GM23338 (cell line): ENCODE data around the gene S100A6. TPM values are rescaled to one million over a fixed set of nuclear protein-coding genes. Genes with fewer than 3 reads are reported as not detected.

Experiments used
- ATAC-seq: fragments of 200-7000 bp; cut with Tn5 transposase; 3 replicates; pipeline ENCODE4 v1.9.1; 2020
- DNase-seq: peaks from one replicate; pipeline ENCODE4 v3.0.0-alpha.2; 2015; ENCODE audit warnings: low spot score
- H2AFZ ChIP-seq: fragments of 200-600 bp; sonication (generic); 2 replicates; pipeline ENCODE4 v1.8.0; 2016; ENCODE audit warnings: antibody characterized with exemption, mild to moderate bottlenecking, moderate library complexity
- H3F3A ChIP-seq: fragments of 200-600 bp; sonication (generic); replicated peaks from 2 replicates; pipeline ENCODE4 v1.8.0; 2017; ENCODE audit warnings: antibody characterized with exemption, mixed run types, low read depth
- H3K27ac ChIP-seq: fragments of 200-600 bp; sonication (generic); 2 replicates; pipeline ENCODE4 v1.6.1; 2016; ENCODE audit warnings: low read depth
- H3K27me3 ChIP-seq: fragments of 200-600 bp; sonication (generic); 2 replicates; pipeline ENCODE4 v1.8.0; 2016; ENCODE audit warnings: mild to moderate bottlenecking, mixed run types, moderate library complexity; ENCODE audit not compliant: insufficient read depth
- H3K36me3 ChIP-seq: fragments of 200-600 bp; sonication (generic); 2 replicates; pipeline ENCODE4 v1.8.0; 2016; ENCODE audit warnings: mild to moderate bottlenecking; ENCODE audit not compliant: insufficient read depth
- H3K4me1 ChIP-seq: fragments of 200-600 bp; sonication (generic); 2 replicates; pipeline ENCODE4 v1.8.0; 2016; ENCODE audit warnings: mild to moderate bottlenecking, moderate library complexity; ENCODE audit not compliant: insufficient read depth
- H3K4me2 ChIP-seq: fragments of 200-600 bp; sonication (generic); 2 replicates; pipeline ENCODE4 v1.7.1; 2017; ENCODE audit warnings: mixed run types
- H3K4me3 ChIP-seq: fragments of 200-600 bp; sonication (generic); 2 replicates; pipeline ENCODE4 v1.6.1; 2016; ENCODE audit warnings: mixed run types
- H3K79me2 ChIP-seq: fragments of 200-600 bp; sonication (generic); replicated peaks from 2 replicates; pipeline ENCODE4 v1.8.0; 2017; ENCODE audit warnings: mild to moderate bottlenecking; ENCODE audit not compliant: insufficient read depth
- H3K9me2 ChIP-seq: fragments of 200-600 bp; sonication (generic); 2 replicates; pipeline ENCODE4 v1.8.0; 2017; ENCODE audit not compliant: insufficient read depth
- H4K20me1 ChIP-seq: fragments of 200-600 bp; sonication (generic); replicated peaks from 2 replicates; pipeline ENCODE4 v1.8.0; 2017; ENCODE audit warnings: mild to moderate bottlenecking; ENCODE audit not compliant: insufficient read depth
- H3K27ac Mint-ChIP-seq: 2 replicates; pipeline ENCODE4 v1.8.0; 2020; ENCODE audit warnings: inconsistent platforms, mild to moderate bottlenecking, moderate library complexity, mixed read lengths
- H3K27me3 Mint-ChIP-seq: 3 replicates; pipeline ENCODE4 v1.8.0; 2022; ENCODE audit warnings: low read depth, mild to moderate bottlenecking, moderate library complexity, mixed read lengths, inconsistent platforms; ENCODE audit not compliant: insufficient read depth, poor library complexity
- H3K36me3 Mint-ChIP-seq: 3 replicates; pipeline ENCODE4 v1.8.0; 2021; ENCODE audit warnings: low read depth, mild to moderate bottlenecking, inconsistent platforms, moderate library complexity, mixed read lengths
- H3K4me1 Mint-ChIP-seq: 3 replicates; pipeline ENCODE4 v1.8.0; 2020; ENCODE audit warnings: mild to moderate bottlenecking, inconsistent platforms, mixed read lengths
- H3K4me3 Mint-ChIP-seq: 3 replicates; pipeline ENCODE4 v1.8.0; 2021; ENCODE audit warnings: moderate library complexity, mild to moderate bottlenecking, inconsistent platforms, mixed read lengths
- H3K9me3 Mint-ChIP-seq: 3 replicates; pipeline ENCODE4 v1.8.0; 2020; ENCODE audit warnings: moderate library complexity, mild to moderate bottlenecking, inconsistent platforms, mixed read lengths
- EZH2 ChIP-seq: fragments of 200-600 bp; sonication (generic); IDR thresholded peaks from one replicate; pipeline ENCODE4 v1.8.0; 2017; ENCODE audit warnings: antibody characterized with exemption, mild to moderate bottlenecking, low read depth; ENCODE audit not compliant: unreplicated experiment
- JUNB ChIP-seq: IDR thresholded peaks from one replicate; pipeline ENCODE4 v1.6.1; 2016; ENCODE audit warnings: antibody characterized with exemption; ENCODE audit not compliant: unreplicated experiment
- POLR2AphosphoS5 ChIP-seq: IDR thresholded peaks from 2 replicates; pipeline ENCODE4 v1.6.1; 2016; ENCODE audit warnings: antibody characterized with exemption, low read depth
- polyA plus RNA-seq: library from polyadenylated mRNA; unstranded; fragments of >200 nt; fragmentation: Nextera tagmentation; extraction: Ambion mirVana; gene quantifications from 2 replicates; pipeline ENCODE4 v1.2.1, GENCODE V29; 2016
- total RNA-seq: library from RNA; depleted of rRNA; stranded (reverse); fragments of >200 nt; shearing (Covaris generic); gene quantifications from 2 replicates; pipeline ENCODE4 v1.2.3, GENCODE V29; 2014
- TF ChIP-seq, protein P1 (sequence below): fragments of 250-450 bp; sonication (Bioruptor Pico); IDR thresholded peaks from 2 replicates; pipeline ENCODE4 v1.5.0; 2020; ENCODE audit warnings: mild to moderate bottlenecking, moderate library complexity
- TF ChIP-seq, protein P2 (sequence below): IDR thresholded peaks from 2 replicates; pipeline ENCODE4 v1.6.1; 2016; ENCODE audit warnings: antibody characterized with exemption
- TF ChIP-seq, protein P3 (sequence below): IDR thresholded peaks from one replicate; pipeline ENCODE4 v1.6.1; 2018; ENCODE audit warnings: antibody characterized with exemption; ENCODE audit not compliant: unreplicated experiment

Gene S100A6
- total and polyA plus RNA-seq, 2 experiments from 2014 or later = 7.3 to 77.5 TPM

DNA sequence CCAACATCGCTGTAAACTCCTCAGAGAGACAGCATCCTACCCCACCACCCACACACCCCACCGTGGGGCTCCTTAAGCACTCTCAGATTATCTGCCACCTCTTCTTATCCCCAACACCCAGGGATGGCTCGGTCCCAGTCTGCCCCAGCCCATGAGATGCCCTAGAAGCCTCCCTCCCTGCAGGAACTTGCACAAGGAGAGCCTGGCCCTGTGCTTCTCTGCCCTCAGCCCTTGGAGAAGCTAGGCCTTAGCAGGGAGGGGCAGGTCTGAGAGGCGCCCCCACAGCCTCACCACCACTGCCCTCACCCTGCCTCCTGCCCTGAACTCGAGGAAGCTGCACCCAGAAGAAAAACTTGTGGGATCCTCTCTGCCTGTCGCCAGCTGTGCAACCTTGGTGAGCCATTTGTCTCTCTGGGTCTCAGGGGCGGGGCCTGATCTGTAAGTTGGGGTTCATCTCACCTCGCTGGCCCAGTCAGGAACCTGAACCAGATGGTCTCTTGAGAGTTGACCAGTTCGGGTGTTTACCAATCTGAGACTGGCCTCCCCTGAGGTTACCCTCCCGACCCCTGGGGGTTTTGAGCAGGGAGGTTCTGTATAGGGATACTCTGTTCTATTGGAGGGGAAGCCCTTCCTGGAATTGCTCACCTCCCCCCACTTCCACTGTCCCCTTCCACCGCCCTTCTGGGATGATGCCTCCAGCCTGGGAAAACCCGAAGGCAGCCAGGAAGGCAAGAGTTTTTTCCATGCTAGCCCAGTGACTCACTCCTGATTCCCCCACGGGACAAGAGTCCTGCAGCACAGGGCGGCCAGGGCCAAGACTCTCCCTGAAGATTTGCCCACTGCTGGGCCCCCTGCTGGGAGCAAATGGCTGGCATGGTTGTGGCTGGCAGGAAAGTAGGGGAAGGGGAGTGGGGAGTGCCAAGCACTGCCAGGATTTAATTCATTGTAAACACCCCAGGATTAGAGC, 13.2 kb upstream of the S100A6 start, which contains the start of gene S100A3 (continued):
- TF ChIP-seq, protein P1, sequence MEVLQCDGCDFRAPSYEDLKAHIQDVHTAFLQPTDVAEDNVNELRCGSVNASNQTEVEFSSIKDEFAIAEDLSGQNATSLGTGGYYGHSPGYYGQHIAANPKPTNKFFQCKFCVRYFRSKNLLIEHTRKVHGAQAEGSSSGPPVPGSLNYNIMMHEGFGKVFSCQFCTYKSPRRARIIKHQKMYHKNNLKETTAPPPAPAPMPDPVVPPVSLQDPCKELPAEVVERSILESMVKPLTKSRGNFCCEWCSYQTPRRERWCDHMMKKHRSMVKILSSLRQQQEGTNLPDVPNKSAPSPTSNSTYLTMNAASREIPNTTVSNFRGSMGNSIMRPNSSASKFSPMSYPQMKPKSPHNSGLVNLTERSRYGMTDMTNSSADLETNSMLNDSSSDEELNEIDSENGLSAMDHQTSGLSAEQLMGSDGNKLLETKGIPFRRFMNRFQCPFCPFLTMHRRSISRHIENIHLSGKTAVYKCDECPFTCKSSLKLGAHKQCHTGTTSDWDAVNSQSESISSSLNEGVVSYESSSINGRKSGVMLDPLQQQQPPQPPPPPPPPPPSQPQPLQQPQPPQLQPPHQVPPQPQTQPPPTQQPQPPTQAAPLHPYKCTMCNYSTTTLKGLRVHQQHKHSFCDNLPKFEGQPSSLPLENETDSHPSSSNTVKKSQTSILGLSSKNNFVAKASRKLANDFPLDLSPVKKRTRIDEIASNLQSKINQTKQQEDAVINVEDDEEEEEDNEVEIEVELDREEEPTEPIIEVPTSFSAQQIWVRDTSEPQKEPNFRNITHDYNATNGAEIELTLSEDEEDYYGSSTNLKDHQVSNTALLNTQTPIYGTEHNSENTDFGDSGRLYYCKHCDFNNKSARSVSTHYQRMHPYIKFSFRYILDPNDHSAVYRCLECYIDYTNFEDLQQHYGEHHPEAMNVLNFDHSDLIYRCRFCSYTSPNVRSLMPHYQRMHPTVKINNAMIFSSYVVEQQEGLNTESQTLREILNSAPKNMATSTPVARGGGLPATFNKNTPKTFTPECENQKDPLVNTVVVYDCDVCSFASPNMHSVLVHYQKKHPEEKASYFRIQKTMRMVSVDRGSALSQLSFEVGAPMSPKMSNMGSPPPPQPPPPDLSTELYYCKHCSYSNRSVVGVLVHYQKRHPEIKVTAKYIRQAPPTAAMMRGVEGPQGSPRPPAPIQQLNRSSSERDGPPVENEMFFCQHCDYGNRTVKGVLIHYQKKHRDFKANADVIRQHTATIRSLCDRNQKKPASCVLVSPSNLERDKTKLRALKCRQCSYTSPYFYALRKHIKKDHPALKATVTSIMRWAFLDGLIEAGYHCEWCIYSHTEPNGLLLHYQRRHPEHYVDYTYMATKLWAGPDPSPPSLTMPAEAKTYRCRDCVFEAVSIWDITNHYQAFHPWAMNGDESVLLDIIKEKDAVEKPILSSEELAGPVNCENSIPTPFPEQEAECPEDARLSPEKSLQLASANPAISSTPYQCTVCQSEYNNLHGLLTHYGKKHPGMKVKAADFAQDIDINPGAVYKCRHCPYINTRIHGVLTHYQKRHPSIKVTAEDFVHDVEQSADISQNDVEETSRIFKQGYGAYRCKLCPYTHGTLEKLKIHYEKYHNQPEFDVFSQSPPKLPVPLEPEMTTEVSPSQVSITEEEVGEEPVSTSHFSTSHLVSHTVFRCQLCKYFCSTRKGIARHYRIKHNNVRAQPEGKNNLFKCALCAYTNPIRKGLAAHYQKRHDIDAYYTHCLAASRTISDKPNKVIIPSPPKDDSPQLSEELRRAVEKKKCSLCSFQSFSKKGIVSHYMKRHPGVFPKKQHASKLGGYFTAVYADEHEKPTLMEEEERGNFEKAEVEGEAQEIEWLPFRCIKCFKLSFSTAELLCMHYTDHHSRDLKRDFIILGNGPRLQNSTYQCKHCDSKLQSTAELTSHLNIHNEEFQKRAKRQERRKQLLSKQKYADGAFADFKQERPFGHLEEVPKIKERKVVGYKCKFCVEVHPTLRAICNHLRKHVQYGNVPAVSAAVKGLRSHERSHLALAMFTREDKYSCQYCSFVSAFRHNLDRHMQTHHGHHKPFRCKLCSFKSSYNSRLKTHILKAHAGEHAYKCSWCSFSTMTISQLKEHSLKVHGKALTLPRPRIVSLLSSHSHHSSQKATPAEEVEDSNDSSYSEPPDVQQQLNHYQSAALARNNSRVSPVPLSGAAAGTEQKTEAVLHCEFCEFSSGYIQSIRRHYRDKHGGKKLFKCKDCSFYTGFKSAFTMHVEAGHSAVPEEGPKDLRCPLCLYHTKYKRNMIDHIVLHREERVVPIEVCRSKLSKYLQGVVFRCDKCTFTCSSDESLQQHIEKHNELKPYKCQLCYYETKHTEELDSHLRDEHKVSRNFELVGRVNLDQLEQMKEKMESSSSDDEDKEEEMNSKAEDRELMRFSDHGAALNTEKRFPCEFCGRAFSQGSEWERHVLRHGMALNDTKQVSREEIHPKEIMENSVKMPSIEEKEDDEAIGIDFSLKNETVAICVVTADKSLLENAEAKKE (CRISPR knock-in tag) = no peak
- TF ChIP-seq, protein P2, sequence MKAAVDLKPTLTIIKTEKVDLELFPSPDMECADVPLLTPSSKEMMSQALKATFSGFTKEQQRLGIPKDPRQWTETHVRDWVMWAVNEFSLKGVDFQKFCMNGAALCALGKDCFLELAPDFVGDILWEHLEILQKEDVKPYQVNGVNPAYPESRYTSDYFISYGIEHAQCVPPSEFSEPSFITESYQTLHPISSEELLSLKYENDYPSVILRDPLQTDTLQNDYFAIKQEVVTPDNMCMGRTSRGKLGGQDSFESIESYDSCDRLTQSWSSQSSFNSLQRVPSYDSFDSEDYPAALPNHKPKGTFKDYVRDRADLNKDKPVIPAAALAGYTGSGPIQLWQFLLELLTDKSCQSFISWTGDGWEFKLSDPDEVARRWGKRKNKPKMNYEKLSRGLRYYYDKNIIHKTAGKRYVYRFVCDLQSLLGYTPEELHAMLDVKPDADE = no peak

DNA sequence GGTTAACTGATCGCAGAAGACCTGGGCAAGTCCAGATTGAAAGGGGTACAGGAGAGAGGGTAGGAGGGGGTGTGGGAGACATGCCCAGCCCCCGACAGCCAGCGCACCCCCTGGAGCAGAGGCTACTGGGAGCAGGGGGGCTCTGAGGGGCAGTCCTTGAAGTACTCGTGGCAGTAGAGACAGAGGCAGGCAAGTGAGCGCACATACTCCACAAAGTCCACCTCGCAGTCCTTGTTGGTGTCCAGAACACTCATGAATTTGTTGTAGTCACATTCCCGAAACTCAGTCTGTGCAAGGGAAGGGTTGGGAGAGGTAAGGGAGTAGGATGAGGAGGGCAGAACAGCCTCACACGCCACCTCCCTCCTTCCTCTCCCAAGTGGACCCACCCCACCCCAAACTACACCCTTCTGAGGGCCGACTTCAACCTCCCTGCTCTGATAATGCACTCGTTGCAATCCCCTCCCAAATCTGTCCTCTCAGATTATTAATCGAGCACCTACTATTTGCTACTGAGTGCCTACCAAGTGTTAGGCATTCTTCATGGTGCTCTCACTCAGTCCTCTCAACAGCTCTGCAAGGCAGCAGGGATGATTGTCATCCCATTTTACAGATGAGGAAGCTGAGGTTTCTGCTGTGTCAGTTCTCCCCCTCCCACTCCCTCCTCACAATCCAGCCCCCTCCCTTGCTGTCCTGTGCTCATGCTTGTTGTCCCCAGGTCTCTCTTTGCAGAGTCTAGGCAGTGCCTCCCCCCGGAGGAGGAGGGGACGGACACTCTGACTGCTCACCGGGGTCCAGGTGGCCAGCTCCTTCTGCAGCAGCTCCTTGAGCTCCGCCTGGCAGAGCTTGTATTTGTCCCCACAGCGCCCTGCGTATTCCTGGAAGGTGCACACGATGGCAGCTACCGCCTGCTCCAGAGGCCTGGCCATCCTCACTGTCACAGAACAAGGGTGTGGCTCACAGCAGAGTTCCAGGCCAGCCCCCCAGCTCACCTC, 12.1 kb upstream of the S100A6 start:
- Histone ChIP-seq H3K4me1 (peaks cover 18% of the 10 kb centered on the region), H3K4me2 (no peak overlapping the region), H3K4me3 (no peak overlapping the region), H3K79me2 (no peaks in the 10 kb centered on the region), H4K20me1 (no peaks in the 10 kb centered on the region), H3K9me2 (no peaks in the 10 kb centered on the region), H3K27ac (no peak overlapping the region), H2AFZ (peak overlapping the region; percentile 90), H3K36me3 (no peaks in the 10 kb centered on the region), H3F3A (no peaks in the 10 kb centered on the region), H3K27me3 (no peaks in the 10 kb centered on the region)
- Mint-ChIP-seq H3K4me3 (no peak overlapping the region), H3K36me3 (no peaks in the 10 kb centered on the region), H3K9me3 (no peaks in the 10 kb centered on the region; the same call in 2 of the 3 replicates), H3K27me3 (peaks cover 23% of the 10 kb centered on the region), H3K27ac (no peak overlapping the region), H3K4me1 (peaks cover 60% of the 10 kb centered on the region)
- TF ChIP-seq EZH2 = no peak
- TF ChIP-seq POLR2AphosphoS5 = no peak
- TF ChIP-seq JUNB = no peak
- TF ChIP-seq, protein P3, sequence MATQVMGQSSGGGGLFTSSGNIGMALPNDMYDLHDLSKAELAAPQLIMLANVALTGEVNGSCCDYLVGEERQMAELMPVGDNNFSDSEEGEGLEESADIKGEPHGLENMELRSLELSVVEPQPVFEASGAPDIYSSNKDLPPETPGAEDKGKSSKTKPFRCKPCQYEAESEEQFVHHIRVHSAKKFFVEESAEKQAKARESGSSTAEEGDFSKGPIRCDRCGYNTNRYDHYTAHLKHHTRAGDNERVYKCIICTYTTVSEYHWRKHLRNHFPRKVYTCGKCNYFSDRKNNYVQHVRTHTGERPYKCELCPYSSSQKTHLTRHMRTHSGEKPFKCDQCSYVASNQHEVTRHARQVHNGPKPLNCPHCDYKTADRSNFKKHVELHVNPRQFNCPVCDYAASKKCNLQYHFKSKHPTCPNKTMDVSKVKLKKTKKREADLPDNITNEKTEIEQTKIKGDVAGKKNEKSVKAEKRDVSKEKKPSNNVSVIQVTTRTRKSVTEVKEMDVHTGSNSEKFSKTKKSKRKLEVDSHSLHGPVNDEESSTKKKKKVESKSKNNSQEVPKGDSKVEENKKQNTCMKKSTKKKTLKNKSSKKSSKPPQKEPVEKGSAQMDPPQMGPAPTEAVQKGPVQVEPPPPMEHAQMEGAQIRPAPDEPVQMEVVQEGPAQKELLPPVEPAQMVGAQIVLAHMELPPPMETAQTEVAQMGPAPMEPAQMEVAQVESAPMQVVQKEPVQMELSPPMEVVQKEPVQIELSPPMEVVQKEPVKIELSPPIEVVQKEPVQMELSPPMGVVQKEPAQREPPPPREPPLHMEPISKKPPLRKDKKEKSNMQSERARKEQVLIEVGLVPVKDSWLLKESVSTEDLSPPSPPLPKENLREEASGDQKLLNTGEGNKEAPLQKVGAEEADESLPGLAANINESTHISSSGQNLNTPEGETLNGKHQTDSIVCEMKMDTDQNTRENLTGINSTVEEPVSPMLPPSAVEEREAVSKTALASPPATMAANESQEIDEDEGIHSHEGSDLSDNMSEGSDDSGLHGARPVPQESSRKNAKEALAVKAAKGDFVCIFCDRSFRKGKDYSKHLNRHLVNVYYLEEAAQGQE = no peak
- ATAC-seq = no peak
- DNase-seq = no peak
